GM12892 (cell line): ENCODE measurements around the gene RPTOR.

Experiments
- DNase-seq: peaks from one replicate; pipeline ENCODE4 v3.0.0; 2011; ENCODE audit not compliant: insufficient read length
- FAIRE-seq: peaks from 2 replicates; lab custom pipeline; 2011; peaks lifted over from hg19 to GRCh38; lab: Jason Lieb, UNC
- POLR2A ChIP-seq: IDR thresholded peaks from 2 replicates; pipeline ENCODE4 v1.6.1; 2011; ENCODE audit warnings: low read depth, low read length, control low read depth
- POLR2AphosphoS5 ChIP-seq: IDR thresholded peaks from 2 replicates; pipeline ENCODE4 v1.6.1; 2011; ENCODE audit warnings: low read depth, low read length, control low read depth
- TAF1 ChIP-seq: IDR thresholded peaks from 2 replicates; pipeline ENCODE4 v1.6.1; 2011; ENCODE audit warnings: low read depth, mild to moderate bottlenecking, control low read depth, low read length, borderline replicate concordance

The RPTOR gene

GRCh38 chr17:80830020-80830780 is 285.6 kb downstream of the RPTOR start:
- no peak for TF ChIP-seq POLR2AphosphoS5
- no peak for TF ChIP-seq TAF1
- no peak for TF ChIP-seq POLR2A
- no peak for FAIRE-seq
- DNase-seq: no peak

DNA sequence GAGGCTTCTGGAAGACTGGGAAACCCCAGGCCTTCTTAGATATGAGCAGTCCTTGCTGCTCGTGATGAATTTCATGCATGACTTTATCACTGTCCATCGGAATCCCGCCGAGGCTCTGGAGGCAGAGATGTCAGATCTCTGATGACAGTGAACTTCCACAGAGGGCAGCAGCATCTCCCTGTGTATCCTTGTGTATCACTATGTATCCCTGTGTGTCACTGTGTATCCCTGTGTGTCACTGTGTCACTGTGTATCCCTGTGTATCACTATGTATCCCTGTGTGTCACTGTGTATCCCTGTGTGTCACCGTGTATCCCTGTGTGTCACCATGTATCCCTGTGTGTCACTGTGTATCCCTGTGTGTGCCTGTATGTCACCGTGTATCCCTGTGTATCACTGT is 286.9 kb downstream of the RPTOR start:
- FAIRE-seq (peak; percentile 33), DNase-seq (no peak)
- no peak for TF ChIP-seq POLR2A
- TF ChIP-seq POLR2AphosphoS5: no peak
- TF ChIP-seq TAF1: no peak

GRCh38 chr17:80832266-80832676 is 287.6 kb downstream of the RPTOR start:
- peak; percentile 76 for FAIRE-seq
- TF ChIP-seq TAF1 (no peak), POLR2AphosphoS5 (no peak), POLR2A (no peak)
- no peak for DNase-seq

DNA sequence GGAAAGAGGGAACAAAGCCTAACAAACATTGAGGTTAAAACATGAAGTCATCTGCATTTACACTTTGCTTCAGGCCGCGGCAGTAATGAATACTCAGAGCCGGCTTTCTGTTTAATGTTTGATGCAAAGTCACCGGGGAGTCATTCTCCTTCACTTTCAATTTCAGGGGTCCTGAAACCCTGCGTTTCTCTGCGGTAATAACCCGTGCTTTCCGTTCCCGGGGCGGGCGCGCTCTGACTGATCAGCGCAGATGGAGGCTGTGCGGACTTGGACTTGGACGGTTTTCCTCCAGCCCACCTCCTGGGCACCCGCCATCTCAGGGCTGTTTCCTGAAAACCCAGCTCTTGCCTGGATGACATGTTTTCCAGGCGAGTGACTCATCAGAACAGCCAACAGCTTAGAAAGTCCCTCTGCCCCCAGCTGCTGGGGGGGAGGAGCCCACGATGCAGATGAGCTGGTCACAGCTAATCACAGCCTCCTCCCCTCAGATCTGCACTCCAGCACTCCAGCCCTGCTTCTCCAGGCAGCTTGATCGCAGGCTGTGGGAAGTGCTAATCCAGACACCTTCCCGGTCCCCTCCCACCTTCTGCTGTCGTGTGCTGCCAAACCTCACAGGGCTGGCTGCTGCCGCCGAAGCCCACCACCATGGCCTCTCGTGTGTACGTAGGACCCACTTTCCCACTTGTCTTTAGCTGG is 288.4 kb downstream of the RPTOR start:
- DNase-seq (peak; percentile 90), FAIRE-seq (peak; percentile 96)
- TF ChIP-seq POLR2AphosphoS5 (peak; percentile 76), POLR2A (peak; percentile 64; the same call in 1 of the 2 replicates), TAF1 (0 out of 2 replicates have a peak, but pooled peaks have one; percentile 45)

- FAIRE-seq (no peak), DNase-seq (no peak)
- no peak for TF ChIP-seq POLR2A
- TF ChIP-seq POLR2AphosphoS5: no peak
- TF ChIP-seq TAF1: no peak
Measured at GRCh38 chr17:80833952-80834892, 289.6 kb downstream of the RPTOR start.

DNA sequence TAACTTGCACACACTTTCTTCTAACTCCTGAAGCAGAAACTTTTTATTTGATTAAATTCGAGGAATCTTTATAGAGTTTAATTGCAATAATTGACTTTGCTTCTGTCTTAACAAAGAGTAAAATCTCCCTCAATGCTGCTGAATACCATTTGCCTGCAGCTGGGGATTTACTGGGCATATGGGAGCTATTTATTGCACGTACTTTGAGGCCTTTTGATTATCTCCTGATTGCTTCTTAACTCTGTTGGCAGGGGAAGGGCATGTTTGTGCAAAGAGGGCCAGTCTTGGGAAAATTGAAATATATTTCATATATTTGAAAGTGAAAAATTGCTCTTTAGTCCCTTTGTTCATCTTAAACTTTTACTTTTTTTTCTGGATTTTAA is 290.2 kb downstream of the RPTOR start:
- TF ChIP-seq POLR2AphosphoS5: no peak
- TF ChIP-seq POLR2A: no peak
- DNase-seq (no peak), FAIRE-seq (no peak)

DNA sequence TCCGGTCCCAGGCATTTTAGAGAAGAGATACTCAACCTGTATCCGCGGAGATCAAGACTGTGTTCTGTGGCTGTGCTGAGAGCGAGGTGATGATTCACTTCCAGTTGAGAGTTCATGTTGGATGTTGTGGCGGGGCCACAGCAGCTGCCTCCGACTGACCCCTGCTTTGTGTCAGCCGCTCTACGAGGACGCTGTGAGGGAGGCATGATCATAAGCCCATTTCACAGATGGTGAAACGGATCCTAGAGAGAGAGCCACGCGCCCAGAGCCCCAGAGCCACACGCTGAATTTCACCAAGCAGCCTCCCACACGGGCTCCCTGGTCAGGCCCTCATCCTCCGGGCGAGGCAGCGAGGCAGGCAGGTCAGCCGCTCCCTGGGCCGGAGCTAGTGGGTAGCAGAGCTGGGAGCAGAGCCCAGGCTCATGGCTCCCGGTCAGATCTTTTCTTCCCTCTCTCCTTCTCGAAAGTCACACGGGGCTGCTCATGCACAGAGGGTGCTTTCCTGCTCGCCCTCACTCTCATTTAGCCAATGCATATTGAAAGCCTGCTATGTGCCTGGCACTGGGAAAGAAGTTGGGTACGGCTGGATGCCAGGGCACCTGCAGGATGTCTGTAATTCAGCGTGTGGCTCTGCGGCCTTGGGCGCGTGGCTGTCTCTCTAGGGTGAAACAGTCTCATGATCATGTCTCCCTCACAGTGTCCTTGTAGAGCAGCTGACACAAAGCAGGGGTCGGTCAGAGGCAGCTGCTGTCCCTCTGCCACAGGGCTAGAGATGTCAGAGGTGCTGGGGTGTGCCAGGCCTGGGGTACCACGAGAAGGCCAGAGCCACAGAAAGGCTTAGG is 291.4 kb downstream of the RPTOR start:
- no peak for FAIRE-seq
- no peak for TF ChIP-seq POLR2AphosphoS5

DNA sequence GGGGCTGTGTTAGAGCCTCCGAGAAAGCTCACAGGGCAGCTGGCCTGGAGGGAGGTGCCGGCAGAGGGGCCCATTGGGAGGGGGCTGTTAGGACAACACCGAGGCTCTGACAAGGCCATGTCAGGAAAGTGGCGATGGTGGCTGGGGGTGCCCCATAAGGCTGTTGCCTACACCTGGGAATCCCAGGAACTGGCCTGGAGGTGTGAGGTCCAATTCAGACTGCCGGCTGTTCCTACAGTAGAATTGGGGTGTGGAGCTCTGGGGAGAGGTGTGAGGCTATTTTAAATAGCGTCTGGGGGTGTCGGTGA is 292.0 kb downstream of the RPTOR start:
- no peak for TF ChIP-seq POLR2AphosphoS5
- TF ChIP-seq TAF1: no peak
- no peak for TF ChIP-seq POLR2A
- DNase-seq: no peak
- FAIRE-seq: no peak

More for the DNA sequence above, 291.4 kb downstream of the RPTOR start:
- DNase-seq: no peak

DNA sequence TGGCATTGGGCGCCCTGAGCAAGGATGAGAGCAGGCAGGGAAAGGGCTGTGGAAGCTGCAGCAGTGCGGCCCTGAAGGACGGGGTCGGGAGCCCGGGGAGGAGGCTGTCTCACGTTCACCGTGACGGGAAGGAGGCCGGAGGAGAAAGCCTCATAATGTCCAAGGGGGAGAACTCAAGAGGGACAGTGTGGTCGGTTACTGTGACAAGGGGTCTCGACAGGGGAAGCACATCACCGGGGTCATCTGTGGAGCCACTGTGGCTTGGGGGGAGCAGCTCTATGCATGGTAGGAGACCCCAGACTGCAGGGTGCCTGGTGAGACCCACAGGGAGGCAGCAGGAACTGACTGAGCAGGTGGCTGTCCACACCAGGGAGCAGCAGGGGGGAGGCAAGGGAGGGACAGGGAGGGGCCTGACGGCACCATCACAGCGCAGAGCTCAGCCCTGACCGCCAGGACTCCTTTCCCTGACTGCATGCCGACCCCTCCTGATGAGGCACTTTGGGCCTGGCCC is 292.4 kb downstream of the RPTOR start:
- no peak for TF ChIP-seq POLR2AphosphoS5
- TF ChIP-seq POLR2A: no peak
- TF ChIP-seq TAF1: no peak
- FAIRE-seq (no peak), DNase-seq (no peak)

- no peak for TF ChIP-seq POLR2AphosphoS5
- TF ChIP-seq TAF1: no peak
- TF ChIP-seq POLR2A: no peak
- no peak for FAIRE-seq
Measured at GRCh38 chr17:80837711-80838110, 293.1 kb downstream of the RPTOR start.

More at GRCh38 chr17:80837711-80838110, 293.1 kb downstream of the RPTOR start:
- DNase-seq: no peak
